IPS-20b (cell line): ENCODE data around the gene PLOD2.
A peak's percentile ranks its signal among the peaks of the same experiment; 100 is the strongest.

ENCODE experiments used
- H3K27ac ChIP-seq: one replicate; pipeline ENCODE4 v1.5.1; 2013; ENCODE audit warnings: low read length
- H3K27me3 ChIP-seq: 2 replicates; pipeline ENCODE4 v1.6.1; 2013; ENCODE audit warnings: mild to moderate bottlenecking, low read length, inconsistent platforms; ENCODE audit not compliant: insufficient read depth
- H3K36me3 ChIP-seq: 2 replicates; pipeline ENCODE4 v1.6.1; 2013; ENCODE audit warnings: low read depth, mild to moderate bottlenecking, inconsistent platforms, low read length, moderate library complexity; ENCODE audit not compliant: insufficient read depth
- H3K4me1 ChIP-seq: 2 replicates; pipeline ENCODE4 v1.6.1; 2013; ENCODE audit warnings: mild to moderate bottlenecking, control low read depth, inconsistent platforms, low read length, moderate library complexity; ENCODE audit not compliant: insufficient read depth
- H3K4me3 ChIP-seq: 2 replicates; pipeline ENCODE4 v1.5.1; 2013; ENCODE audit warnings: mild to moderate bottlenecking, low read length, inconsistent platforms
- H3K9ac ChIP-seq: 2 replicates; pipeline ENCODE4 v1.6.1; 2013; ENCODE audit warnings: low read depth, mild to moderate bottlenecking, inconsistent platforms, low read length, moderate library complexity
- H3K9me3 ChIP-seq: 2 replicates; pipeline ENCODE4 v1.6.1; 2013; ENCODE audit warnings: mild to moderate bottlenecking, low read depth, low read length, inconsistent platforms; ENCODE audit not compliant: insufficient read depth

PLOD2 gene

DNA sequence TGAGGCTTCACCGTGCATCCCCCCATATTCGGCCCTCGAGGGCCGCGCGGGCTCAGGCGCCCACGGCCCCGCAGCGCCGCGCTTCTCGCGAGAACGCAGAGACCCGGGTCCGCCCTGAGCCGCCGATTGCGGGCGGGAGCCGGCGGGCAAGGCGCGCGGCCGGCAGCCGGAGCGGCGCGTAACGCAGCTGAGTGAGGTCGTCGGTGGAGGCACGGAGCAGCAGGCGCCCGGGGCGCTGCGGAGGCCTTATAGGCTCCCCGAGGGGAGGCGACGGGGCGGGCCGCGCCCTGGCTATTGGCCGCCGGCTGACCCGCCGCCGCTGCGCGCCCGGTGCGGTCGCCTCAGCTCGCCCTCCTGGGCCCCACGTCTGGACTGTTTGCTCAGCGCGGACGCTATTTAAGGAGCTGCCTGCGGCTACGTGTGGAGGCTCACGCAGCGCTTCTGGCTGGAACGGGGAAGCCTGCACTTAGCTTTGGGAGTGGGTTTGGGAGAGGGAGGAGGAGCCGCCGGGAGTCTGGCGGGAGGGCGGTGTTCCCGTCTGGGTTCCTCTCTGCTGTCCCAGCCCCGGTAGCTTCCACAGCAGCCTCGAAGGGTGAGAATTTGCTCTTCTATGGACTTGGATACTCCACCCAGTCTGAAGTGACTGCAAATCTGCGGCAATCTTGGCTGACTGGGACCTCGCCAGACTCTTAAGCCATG is at the start of gene PLOD2:
TSS of gene PLOD2 (minus strand) at position 221 of the 699 bp plus-strand sequence. CDS start at position 26, 195 bp downstream.
- no peaks in the 10 kb centered on the region for H3K36me3 ChIP-seq
- peaks cover 17% of the 10 kb centered on the region; the same call in 1 of the 2 replicates for H3K27me3 ChIP-seq
- peaks cover 13% of the 10 kb centered on the region for H3K4me1 ChIP-seq
- peak within 1 kb of the TSS; percentile 82 for H3K9ac ChIP-seq
- peak within 1 kb of the TSS; percentile 68 for H3K4me3 ChIP-seq
- H3K27ac ChIP-seq: peak within 1 kb of the TSS; percentile 20
- no peaks in the 10 kb centered on the region for H3K9me3 ChIP-seq

DNA sequence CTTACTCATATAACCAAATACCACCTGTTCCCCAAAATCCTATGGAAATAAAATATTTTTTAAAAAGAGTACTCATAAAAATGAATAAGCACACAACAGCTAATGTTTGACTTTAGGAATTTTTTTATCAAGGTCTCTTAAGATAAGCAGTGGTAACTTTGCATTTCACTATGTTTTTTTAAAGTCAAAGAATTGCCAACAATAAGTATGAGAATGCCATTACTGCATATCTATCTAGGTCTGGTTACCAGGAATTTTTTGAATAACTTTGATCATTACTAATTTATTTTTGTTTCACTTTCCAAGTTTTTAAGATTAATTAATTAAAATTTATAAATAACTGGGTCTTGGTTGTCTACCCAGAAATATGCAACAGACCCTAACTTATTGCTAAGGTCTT is 48.4 kb upstream of the PLOD2 start:
- H3K4me1 ChIP-seq: no peaks in the 10 kb centered on the region
- no peak overlapping the region for H3K4me3 ChIP-seq
- no peaks in the 10 kb centered on the region for H3K9me3 ChIP-seq
- no peak overlapping the region for H3K27ac ChIP-seq
- H3K36me3 ChIP-seq: no peaks in the 10 kb centered on the region
- H3K9ac ChIP-seq: no peak overlapping the region
- H3K27me3 ChIP-seq: no peaks in the 10 kb centered on the region

DNA sequence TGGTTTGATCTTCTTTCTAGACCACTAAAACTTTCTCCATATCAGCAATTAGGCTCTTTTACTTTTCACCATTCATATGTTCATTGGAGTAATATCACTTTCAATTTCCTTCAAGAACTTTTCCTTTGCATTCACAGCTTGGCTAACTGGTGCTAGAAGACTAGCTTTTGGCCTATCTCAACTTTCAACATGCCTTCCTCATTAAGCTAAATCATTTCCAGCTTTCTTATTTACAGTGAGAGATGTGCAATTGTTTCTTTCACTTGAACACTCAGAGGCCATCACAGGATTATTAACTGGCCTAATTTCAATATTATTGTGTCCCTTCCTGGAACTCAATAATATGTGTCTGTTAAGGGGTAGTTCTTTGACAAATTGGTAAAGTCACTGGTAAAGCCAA is 42.8 kb upstream of the PLOD2 start:
- H3K9ac ChIP-seq: no peak overlapping the region
- H3K9me3 ChIP-seq: no peaks in the 10 kb centered on the region
- H3K4me3 ChIP-seq: no peak overlapping the region
- H3K27ac ChIP-seq: no peak overlapping the region
- no peaks in the 10 kb centered on the region for H3K27me3 ChIP-seq
- H3K36me3 ChIP-seq: no peaks in the 10 kb centered on the region
- no peaks in the 10 kb centered on the region for H3K4me1 ChIP-seq

DNA sequence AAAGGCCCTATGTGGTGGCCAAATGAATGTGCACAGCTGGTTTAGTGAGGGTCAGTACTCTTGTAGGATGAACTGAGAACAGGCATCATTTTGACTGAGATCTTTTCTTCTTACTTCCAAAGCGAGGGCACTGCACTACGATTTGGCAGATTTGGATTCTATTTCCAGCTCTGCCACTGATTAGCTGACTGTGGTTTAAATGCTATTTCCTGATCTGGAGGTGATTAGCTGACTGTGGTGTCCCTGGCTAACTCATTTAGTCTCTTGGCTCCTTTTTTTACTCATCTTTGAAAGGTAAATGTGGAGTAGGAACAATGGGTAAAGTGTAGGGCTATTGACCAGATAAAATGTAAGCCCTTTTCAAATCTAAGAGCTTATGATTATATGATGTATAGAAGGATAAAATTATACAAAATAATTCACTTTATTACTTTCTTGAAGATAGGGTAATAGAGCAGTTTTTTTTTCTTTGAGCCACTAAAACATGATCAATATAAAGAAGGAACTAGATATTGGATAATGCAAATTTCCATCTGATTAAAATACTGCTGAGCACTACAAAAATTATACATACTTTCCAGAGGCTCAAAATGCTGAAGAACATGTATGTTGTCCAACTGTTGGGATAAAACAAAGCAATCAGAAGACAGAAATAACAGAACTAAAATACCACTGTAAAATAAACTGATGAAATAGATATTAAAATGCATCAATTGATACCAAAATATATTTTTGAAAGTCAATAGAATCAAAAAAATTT is 39.7 kb upstream of the PLOD2 start:
- Histone ChIP-seq H3K27me3 (no peaks in the 10 kb centered on the region), H3K4me1 (no peaks in the 10 kb centered on the region), H3K9ac (no peak overlapping the region), H3K4me3 (no peak overlapping the region), H3K9me3 (no peaks in the 10 kb centered on the region), H3K27ac (no peak overlapping the region), H3K36me3 (no peaks in the 10 kb centered on the region)

DNA sequence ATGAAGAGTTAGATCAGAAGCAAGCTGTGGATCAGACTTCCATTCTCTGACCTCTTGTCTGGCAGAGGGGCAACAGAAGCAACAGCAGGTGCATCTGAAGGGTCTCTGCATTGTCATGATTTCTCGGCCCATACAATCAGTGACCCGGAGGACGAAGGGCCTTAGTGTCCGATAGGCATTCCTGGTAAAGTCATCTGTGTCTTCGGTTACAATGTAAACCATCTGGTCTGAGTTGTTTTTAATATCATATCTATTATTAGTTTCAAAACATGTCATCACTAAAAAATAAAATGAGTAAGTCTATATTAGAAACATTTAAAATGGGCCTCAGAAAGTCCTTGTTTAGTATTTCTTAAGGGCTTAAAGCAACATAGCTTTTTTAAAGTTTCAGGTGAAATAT is 38.8 kb upstream of the PLOD2 start:
- Histone ChIP-seq H3K9ac (no peak overlapping the region), H3K9me3 (no peaks in the 10 kb centered on the region), H3K27me3 (no peaks in the 10 kb centered on the region), H3K27ac (no peak overlapping the region), H3K36me3 (no peaks in the 10 kb centered on the region), H3K4me3 (no peak overlapping the region), H3K4me1 (no peaks in the 10 kb centered on the region)

DNA sequence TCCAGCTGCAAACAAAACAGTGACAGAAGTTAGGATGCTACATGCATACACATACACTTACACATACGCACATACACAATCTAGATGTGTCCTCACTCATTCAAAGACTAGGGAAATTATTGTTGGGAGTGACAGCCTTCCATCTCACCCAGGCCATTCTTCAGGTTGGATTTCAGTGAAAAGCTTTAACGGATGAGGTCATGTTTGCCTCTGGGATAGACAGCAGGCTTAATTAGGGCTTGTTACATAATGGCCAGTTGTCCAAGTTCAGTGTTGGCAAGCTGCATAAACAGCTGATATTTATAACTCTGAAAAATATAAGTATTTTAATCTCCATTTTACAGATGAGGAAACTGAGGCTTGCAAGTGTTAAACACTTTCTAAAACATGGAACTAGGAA is 35.8 kb upstream of the PLOD2 start:
- Histone ChIP-seq H3K27ac (no peak overlapping the region), H3K27me3 (no peaks in the 10 kb centered on the region), H3K36me3 (no peaks in the 10 kb centered on the region), H3K4me1 (no peaks in the 10 kb centered on the region), H3K9me3 (no peaks in the 10 kb centered on the region), H3K9ac (no peak overlapping the region), H3K4me3 (no peak overlapping the region)

DNA sequence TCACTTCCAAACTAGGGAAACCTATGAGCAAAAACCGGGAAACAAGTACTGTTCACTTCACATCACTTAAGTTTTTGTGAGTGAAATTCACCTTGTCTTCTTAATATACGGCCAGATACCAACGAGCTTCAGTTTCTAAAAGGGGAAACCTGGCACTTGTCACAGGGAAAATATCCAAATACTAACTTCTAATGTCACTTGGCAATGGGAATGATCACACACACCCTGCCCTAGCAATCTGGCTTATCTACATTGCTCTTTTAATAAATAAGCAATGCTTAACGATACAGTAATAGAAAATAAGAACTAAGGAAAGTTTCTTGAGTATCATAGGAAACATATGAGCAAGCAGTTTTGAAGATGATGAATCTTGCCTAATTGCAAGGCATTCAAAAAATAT is 34.6 kb upstream of the PLOD2 start:
- H3K9ac ChIP-seq: no peak overlapping the region
- H3K4me3 ChIP-seq: no peak overlapping the region
- H3K9me3 ChIP-seq: no peaks in the 10 kb centered on the region
- H3K4me1 ChIP-seq: no peaks in the 10 kb centered on the region
- no peak overlapping the region for H3K27ac ChIP-seq
- no peaks in the 10 kb centered on the region for H3K36me3 ChIP-seq
- H3K27me3 ChIP-seq: no peaks in the 10 kb centered on the region

DNA sequence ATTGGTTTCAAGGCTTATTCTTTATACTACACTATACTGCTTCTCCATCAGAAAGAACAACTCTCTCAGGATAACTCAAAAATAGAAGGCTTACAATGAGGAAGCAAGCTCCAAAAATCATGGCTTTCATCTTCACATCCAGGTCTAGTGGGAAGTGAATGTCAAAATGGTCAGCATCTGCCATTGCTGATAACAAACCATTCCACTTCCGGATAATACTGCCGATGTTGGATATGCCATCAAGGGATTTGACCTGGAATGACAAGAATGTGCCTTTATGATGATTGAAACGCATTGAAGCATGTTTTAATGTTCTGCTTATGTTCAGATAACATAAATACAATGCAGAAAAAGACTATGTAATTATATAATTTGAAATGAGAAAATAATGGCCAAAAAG is 34.0 kb upstream of the PLOD2 start:
- no peak overlapping the region for H3K4me3 ChIP-seq
- no peaks in the 10 kb centered on the region for H3K4me1 ChIP-seq
- H3K27ac ChIP-seq: no peak overlapping the region
- no peak overlapping the region for H3K9ac ChIP-seq
- no peaks in the 10 kb centered on the region for H3K9me3 ChIP-seq
- H3K27me3 ChIP-seq: no peaks in the 10 kb centered on the region
- H3K36me3 ChIP-seq: no peaks in the 10 kb centered on the region

DNA sequence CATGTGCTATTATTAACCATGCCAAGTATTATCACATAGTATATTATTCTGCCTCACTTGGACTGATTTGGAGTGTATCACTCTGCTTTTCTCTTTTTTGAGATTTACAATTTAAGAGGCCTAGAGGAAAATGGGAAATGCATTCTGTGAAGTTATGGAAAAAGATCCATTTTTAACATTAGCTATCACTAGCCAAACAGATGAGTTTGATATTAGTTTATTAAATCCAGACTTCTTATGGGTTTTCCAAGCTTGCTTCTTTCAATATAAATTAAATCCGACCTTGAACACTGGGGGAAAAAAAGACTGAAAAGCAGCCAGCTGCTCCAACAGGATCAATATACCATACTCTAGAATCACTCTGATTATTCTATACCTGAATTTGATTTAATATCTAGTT is 30.1 kb upstream of the PLOD2 start:
- Histone ChIP-seq H3K9ac (no peak overlapping the region), H3K27me3 (no peaks in the 10 kb centered on the region), H3K4me1 (no peaks in the 10 kb centered on the region), H3K9me3 (no peaks in the 10 kb centered on the region), H3K27ac (no peak overlapping the region), H3K4me3 (no peak overlapping the region), H3K36me3 (no peaks in the 10 kb centered on the region)

DNA sequence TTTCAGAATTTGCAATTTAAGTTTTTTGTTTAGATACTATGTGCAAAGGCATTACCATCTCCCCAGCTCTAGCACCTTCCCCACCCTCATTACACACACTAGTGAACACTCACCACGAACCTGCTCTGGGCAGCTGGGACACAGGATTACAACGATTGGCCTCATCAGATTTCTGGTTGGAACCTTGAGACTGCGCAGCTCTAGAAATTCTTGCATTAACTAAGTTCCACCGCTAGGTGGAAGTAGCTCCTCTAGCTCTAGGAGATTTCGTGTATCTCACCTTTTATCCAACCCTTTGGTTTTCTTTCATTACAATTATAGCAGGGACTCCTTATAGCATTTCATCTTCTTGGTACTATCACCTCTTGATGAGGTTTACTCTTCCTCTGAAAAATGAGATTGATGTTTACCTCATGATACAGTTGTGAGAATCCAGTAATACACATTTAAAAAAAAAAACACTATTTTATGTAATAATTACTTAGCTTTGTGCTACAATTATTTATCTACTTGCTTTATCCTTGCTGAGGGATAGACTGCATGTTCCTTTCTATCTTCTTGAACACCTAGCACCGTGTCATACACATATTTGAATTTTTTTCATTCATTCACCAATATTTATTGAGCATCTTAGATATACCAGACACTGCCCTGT is 28.7 kb upstream of the PLOD2 start:
- Histone ChIP-seq H3K27ac (no peak overlapping the region), H3K4me1 (no peaks in the 10 kb centered on the region), H3K9ac (no peak overlapping the region), H3K4me3 (no peak overlapping the region), H3K36me3 (no peaks in the 10 kb centered on the region), H3K9me3 (no peaks in the 10 kb centered on the region), H3K27me3 (no peaks in the 10 kb centered on the region)

DNA sequence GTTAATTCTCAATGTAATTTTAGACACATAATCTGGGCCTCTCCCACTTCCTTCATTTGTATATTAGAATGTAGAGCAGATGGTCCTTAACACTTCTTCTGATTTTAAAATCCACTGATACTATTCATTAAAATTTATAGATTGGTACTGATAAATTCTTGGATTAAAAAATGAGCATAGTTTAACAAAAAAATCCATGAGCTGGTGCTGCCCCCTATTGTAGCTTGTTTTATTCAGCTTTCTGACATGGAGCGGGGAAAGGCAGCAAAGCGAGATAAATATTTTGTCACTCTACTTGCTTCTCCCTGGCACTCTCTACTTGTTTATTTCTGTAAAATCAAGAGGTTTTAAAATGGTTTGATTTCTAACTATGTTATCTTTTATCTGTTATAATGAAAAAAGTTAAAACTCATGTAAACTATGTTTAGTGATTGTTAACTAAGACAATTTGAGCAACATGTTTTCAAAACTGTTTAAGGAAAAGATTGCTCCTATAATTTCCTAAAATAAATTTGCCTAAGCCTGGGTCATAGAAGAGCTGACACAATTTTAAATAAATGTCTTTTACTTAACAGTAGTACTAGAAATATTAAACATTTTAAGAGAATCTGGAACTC is 26.5 kb upstream of the PLOD2 start:
- no peaks in the 10 kb centered on the region for H3K4me1 ChIP-seq
- no peak overlapping the region for H3K4me3 ChIP-seq
- no peaks in the 10 kb centered on the region for H3K9me3 ChIP-seq
- H3K27ac ChIP-seq: no peak overlapping the region
- H3K9ac ChIP-seq: no peak overlapping the region
- no peaks in the 10 kb centered on the region for H3K27me3 ChIP-seq
- H3K36me3 ChIP-seq: no peaks in the 10 kb centered on the region
